HG02623 (cell line): Measurements from ENCODE around the gene RHEB.

ENCODE experiments used
- ATAC-seq: cut with Tn5 transposase; IDR thresholded peaks from one replicate; pipeline ENCODE4 v1.9.1; 2021; ENCODE audit warnings: moderate library complexity; ENCODE audit not compliant: unreplicated experiment

RHEB gene, protein sequence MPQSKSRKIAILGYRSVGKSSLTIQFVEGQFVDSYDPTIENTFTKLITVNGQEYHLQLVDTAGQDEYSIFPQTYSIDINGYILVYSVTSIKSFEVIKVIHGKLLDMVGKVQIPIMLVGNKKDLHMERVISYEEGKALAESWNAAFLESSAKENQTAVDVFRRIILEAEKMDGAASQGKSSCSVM

DNA sequence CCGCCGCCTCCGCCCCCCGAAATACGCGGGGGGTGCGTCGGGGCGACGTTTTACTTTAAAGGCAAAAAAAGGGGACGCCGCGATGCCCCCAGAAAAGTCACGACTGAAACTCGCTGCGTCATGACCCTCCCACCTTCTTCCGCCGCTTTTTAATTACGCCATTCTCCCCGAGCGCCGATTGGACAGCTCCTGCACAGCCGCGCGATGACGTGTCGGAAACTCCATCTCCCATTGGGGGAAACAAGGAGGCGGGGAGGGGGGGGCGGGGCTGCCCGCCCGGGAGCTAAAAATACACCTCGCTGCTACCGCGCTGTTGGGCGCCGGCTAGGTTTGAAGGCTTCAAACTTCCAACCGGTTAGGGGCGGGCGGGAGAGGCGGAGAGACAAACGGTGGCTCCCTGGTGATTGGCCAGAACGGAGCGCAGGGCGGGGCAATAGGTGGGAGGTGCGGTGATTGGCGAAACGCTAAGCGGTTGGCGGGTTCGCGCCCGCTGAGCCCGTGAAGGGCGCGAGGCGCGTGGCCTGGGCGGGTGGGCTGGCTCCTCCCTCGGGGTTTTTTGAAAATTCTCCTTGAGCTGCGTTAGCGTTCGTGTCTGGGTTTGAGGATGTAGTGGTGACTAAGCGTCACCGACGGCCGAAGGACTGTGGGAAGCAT lies at the start of gene RHEB:
Gene RHEB, minus strand, starts transcription at position 131 of the 654 bp plus-strand sequence. CDS start 384 bp downstream, outside the sequence.
- ATAC-seq: peak; percentile 69

DNA sequence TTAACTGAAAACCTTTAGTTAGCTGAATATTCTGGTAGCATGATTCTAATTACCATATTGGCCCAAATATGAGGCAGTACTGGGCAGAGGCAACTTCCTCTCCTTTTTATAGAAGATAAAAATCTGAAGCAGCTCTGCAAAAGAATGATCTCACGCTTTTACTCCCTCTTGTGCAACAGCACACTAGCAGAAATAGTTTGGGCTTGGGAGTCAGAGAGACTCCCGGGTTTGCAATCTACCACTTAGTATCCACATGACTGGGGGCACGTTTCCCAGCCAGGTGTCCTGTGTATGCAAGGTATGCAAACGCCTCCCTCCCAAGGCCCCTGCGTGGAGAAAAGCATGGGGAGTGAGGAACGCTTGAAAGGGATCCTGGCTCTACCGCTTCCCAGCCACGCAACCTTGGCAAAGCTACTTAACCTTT lies 47.2 kb upstream of the RHEB start:
- no peak for ATAC-seq

DNA sequence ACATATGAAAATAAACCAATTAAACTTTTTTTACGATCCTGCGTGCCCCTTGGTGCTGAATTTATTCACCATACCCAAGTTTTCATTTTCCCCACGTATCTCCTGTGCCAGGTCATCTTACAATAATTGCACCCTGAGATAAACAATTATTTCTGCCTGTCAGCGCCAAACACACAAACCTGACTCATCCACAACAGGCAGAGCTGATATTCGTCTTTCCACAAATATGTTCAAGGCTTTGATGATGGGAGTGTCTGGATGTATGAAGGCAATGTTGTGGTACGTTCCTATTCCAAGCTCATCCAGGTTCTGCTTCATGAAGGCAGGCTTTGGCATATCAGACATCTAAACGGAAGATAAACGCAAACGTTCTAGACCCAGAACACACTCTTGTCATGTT lies 45.8 kb upstream of the RHEB start:
- ATAC-seq: no peak

DNA sequence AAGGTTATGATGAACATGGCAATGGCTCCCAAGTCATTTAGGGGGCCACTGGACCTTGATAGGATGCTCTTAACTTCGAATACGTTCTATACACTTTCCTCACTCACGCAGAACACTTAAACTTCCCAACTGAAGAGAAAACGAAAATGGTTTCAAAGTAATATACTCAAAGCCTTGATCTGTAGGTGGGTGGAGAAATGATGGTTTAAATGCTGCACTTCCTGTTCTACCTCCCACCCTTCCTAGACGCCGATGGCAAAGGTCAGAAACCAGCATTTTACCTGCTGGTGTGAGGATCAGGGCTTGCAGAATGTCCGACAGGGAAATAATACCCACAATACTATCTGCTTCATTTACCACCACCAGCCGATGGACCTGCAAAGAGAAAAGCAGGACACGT lies 40.5 kb upstream of the RHEB start:
- no peak for ATAC-seq

DNA sequence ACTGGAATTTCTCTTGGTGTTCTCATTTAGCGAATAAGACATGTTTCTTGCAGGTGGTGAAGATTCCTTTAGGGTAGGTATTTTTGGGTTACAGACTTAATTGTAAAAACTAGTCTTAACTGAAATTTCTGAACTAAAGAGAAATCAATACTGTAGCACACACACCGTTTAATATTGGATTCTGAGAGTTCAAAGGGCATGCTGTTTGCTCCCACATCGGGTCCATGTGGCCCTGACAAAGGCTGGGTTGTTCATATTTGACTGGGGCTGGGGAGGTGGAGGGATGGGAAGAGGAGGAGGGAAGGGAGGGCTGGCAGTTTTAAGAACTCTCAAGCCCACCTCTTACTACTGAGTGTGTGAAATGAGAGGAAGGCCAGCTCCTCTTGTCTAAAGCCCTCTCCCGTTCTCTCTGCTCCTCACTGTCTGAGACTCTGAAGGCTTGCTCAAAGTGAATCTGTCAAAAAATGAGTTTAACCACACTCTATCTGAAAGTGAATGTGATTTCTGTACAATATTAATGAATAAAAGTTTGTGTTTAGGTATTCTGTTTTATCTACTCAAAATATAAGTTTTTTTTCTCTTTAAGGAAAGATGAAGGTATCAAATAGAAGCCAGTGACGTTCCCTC lies 40.0 kb upstream of the RHEB start:
- no peak for ATAC-seq

DNA sequence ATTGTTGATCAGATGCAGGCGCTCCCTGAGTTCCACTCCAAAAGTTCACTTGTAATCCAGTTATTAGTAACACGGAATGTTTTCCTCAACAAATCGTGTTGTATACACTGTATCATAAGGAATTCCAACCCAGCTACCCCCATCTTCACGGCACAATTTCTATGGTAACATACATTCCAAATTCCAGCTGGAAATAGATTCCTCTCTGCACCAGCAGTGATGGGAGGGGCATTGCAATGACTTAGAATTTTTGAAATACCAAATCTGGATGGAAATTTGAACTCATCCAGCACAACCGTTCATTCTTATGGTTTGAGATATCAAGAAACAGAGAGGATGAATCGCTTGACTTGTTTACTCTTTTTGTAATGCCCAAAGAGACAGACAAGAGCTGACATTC lies 38.9 kb upstream of the RHEB start:
- ATAC-seq: no peak

DNA sequence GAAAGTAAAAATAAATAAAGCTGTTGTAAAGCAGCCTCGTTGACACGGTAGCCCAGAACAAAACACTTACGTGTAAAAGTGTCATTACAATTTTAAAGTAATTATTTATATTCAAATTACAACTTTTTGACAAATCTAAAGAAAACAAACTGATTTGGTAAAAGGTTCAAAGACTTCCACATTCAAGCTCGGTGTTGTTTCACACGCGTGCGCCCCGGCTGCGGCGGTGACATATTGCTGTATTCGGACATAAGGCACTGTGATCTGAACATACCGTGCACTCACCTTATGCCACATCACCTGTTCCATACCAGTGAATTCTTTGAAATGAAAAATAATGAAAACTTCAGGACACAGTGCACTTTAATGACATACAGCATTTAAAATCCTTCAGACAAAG lies 36.9 kb upstream of the RHEB start:
- no peak for ATAC-seq

DNA sequence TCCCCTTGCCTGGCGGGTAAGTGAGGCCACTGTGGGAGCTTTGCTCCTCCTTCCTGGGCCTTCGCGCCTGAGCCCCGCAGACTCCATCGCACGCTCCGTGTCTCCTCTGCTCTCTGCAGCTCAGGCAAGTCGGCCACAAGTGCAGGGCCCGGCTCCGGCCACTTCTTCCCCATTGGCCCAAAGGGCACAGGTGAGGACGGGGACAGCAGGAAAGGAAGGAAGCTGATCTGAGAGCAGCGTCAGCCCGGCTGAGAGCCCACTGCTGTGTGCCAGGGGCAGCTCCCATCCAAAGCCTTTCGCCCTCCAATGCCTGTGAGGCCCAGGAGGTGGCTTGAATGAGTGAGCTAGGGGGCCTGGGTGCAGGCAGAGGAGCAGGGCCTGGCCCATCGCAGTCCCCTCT lies 33.7 kb upstream of the RHEB start:
- no peak for ATAC-seq

DNA sequence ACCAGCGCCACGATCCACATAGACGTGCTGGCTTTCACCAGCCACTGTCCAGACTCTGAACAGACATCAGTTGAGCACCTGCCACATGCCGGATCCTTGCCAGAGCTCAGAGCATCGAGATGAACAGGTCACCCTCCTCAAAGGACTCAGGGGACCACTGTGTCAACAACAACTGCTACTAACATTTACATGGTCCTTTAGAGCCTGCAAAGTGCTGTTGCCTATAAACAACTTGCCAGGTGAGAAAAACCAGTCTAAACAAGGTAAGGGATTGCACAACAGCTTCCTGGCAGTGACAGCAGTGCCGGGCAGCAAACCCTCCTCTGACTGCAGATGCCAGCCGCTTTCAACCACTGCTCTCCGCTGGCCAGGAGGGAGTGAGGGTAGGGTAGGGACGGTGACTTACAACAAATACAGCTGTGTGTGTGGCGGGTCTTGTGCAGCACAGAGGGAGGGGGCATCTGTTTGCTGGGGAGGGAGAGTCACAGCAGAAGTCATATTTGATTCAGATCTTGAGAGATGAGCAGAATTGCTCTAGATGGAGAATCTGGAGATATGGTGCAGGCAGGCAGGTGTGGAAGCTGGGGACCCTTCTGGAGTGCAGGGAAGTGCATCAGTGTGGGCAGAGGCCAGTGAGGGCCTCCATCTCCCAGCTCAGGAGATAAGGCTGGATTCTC lies 32.8 kb upstream of the RHEB start:
- ATAC-seq: no peak

DNA sequence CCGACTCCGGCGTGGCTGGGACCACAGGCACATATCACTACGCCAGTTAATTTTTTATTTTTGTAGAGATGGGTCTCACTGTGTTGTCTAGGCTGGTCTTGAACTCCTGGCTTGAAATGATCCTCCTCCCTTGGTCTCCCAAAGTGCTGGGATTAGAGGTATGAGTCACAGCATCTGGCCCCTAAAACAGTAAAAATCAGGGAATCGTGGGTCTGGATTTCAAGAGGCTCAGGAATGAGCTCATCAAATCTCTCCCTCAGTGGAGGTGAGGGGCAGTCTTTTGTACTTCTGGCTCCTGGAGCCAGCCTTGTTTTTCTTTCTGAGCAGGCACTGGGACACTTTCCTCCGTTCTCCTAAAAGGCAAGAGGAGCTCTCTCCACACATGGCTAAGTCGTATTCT lies 32.1 kb upstream of the RHEB start:
- no peak for ATAC-seq

DNA sequence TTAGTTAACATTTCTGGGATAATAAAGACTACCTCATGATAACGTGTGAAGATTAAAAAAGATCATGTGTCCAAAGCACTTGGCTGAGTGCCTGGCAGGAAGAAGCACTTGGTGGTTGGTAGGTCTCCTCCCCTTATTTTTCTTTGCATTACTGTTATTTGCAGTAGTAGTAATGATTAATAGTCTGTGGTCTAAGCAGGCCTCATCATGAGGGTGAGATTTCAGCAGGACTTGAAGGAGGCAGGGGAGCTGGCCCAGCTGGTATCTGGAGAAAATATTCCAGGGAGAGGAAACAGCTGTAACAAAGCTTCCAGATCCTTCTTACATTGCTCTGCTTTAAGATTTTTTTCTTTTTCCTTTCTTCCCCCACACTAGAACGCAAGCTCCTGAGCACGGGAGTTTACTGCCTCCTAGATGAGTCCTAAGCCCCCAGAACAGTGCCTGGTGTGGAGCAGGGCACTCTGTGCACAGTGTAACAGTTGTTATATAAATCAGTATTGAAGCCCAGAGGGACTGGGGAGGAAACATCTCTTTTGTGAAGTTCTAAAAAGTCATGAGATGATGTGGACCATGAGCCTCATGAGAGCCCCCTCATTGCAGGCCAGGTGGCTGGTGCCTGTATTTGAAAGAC lies 31.1 kb upstream of the RHEB start:
- ATAC-seq: no peak

DNA sequence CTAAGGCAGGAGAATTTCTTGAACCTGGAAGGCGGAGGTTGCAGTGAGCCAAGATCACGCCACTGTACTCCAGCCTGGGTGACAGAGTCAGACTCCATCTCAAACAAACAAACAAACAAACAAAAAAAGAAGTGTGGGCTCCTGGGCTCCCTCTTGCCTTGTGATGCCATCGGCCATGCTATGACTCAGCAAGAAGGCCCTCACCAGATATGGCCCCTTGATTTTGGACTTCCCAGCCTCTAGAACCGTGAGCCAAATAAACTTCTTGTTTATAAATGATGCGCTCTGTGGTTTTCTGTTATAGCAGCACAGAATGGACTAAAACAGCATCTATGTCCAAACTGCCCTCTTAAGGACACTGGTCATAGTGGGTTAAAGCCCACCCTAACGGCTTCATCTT lies 29.9 kb upstream of the RHEB start:
- ATAC-seq: no peak

DNA sequence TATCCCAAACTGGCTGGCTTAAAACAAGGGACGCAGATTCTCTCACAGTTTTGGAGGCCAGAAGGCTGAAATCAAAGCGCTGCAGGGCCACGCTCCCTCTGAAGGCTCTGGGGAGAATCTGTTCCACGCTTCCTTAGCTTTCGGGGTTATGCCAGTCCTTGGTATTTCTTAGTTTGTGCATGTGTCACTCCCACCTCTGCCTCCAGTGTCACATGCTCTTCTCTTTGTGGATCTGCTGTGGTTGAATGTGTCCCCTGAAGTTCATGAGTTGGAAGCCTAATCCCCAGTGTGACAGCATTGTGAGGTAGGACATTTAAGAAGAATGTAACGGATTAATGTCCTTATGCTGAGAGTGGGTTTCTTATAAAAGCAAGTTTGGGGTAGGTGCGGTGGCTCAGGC lies 29.4 kb upstream of the RHEB start:
- no peak for ATAC-seq

DNA sequence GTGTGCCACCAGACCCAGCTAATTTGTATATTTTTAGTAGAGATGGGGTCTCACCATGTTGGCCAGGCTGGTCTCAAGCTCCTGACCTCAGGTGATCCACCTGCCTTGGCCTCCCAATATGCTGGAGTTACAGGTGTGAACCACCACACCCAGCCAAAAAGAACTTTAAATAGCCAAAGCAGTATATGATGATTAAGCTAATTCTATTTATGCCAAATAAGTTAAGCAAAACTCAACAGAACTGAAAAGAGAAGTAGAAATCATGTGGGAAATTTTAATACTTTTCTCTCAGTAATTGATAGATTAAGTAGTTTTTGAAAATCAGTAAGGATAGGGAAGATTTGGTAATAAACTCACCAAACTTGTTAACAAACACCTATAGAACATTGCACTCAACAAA lies 24.5 kb upstream of the RHEB start:
- ATAC-seq: no peak

DNA sequence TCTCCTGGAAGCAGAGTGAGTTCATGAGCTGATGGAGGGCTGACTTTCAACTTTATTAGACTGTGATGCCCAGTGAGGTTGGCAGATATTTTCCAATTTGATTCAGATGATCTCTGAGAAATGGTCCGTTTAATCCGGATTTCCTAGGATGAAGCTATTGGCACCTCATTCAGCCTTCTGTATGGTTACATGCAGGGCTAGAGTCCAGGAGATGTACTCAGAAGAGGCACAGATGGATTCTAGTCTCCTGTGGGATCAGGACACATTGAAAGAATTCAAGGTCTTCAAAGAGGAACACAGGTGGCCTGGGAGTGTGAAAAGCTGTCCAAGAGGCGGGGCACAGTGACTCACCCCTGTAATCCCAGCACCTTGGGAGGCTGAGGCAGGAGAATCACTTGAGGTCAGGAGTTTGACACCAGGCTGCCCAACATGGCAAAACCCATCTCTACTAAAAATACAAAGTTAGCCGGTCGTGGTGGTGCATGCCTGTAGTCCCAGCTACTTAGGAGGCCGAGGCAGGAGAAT lies 23.0 kb upstream of the RHEB start:
- no peak for ATAC-seq

DNA sequence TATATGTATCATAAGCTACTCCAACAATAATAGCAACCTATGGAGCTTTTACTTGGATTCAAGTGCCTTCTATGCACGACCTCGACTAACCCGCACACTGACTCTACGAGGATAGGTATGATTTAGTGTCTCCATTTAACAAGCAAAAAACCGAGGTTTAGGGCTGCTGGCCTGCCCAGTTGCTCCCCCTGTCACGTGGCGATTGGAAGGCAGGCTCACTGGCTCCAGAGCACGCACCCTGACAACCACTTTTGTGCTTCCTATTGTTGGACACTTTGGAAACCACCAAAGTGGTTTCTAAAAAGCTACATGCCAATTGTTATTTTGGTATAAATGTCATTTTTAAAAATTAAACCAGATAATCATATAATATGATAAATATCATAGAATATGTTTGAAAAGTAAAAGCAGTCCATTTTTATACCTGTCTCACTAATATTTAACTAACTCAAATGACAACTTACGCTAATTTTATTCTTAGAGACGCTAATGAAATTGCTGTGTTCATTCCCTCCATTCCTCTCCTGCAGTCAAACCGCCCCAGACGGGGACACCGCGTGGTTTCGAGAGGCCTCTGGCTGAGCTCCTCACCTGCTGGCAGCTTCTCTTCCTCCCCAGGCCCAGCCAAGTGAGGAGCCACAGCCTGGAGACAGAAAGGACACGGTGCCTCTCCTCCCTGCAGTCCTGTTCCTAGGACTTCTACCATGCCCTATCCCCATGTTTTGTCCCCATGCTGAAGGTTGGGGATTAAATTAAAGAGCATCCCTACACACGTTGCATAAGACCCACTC lies 22.2 kb upstream of the RHEB start:
- no peak for ATAC-seq

DNA sequence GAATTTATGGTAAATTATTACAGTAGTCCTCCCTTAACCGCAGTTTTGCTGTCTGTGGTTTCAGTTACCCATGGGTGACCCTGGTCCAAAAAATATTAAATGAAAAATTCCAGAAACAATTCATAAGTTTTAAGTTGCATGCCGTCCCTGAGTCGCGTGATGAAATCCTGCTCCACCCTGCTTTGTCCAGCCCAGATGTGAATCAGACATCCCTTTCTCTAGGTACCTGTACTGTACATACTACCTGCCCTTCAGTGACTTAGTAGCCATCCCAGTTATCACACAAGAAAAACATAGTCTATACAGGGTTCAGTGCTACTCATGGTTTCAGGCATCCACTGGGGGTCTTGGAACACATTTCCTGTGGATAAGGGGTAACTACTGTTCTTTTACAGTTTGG lies 20.5 kb upstream of the RHEB start:
- ATAC-seq: no peak

DNA sequence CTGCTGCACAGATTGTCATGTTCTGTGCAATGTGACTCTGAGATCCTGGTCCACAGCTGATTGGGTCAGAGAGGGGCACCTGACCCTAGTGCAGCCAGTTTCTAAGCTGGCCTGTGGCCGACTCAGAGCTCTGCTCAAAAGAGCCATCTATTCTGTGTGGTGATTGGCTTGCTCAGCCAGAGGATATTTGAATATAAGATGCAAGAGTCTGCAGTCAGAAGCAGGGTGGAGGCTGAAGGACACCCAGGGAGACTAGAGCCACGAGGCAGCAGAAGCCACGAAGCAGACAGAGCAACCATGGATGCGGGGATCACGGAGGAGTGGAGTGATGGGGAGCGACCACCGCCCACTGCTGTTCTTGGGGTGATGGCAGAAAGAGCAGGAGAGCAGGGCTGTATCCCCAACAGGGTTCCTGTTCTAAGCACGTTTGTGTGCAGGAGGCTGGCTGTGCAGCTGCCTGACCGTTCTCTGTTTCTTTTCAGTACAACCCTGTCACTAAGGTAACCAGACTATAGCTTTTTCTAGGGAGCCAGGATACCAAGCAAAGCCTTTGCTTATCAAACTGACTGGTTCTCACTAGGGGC lies 19.5 kb upstream of the RHEB start:
- peak; percentile 75 for ATAC-seq

DNA sequence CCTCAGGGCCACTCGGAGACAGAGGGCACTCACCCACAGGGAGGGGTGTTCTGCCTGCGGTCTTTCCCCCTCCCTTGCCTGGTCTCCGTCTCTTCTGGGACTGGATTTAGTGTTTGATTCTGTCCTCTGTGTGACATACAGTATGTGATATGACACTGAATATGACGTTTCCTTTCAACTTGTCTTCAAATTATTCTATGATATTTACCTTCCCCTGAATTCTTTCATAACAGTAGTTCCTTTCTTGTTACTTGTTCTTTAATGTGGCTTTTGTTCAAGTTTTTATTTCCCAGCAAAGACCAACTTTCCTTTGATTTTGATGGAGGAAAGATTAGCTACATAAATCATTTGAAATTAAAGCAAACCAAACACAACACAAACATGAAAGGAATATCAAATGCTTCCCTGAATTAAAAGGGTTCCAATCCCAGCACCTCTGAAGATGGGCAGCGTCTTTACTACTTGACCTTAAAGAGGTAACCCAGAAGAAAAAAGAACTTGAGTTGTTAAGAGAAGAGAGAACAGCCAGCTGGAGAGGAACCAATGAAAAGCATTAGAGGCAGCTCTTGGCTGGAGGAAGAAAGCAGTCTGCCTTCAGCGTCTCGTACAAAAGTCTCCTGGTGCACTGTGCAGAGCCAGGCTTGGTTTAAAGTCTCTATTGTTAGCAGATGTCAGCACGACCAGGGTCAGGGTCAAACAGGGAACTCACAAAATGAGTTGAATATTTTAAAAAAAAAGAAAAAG lies 18.3 kb upstream of the RHEB start:
- ATAC-seq: no peak
